H1 (cell line): ENCODE measurements around the gene C1orf21. TPM values are rescaled to one million over a fixed set of nuclear protein-coding genes. Genes with fewer than 3 reads are reported as not detected.

Experiments
- CTCF ChIA-PET: fragments of 300-600 bp; sonication (Branson Sonifier 250); formaldehyde crosslinking; loops from one replicate; lab custom pipeline; 2021; ENCODE audit not compliant: partially characterized antibody; lab: Charles Lee
- POLR2A ChIA-PET: fragments of 300-600 bp; sonication (Branson Sonifier 250); formaldehyde crosslinking; loops from one replicate; lab custom pipeline; 2021; ENCODE audit warnings: inconsistent platforms; ENCODE audit not compliant: partially characterized antibody; lab: Charles Lee
- DNase-seq, 2 experiments: peaks; one replicate each; pipeline versions ENCODE4 v3.0.0 to v3.0.0-alpha.2; 2010 to 2022; ENCODE audit warnings: low spot score in 2 of 2, low read depth in 1 of 2, mixed read lengths in 1 of 2
- FAIRE-seq: peaks from 2 replicates; lab custom pipeline; 2011; peaks lifted over from hg19 to GRCh38; lab: Jason Lieb, UNC
- H2AFZ ChIP-seq: 2 replicates; pipeline ENCODE4 v1.8.1; 2012; ENCODE audit warnings: low read length, inconsistent platforms
- H2AK5ac ChIP-seq: 2 replicates; pipeline ENCODE4 v1.6.1; 2013; ENCODE audit warnings: low read depth, low read length
- H2BK120ac ChIP-seq: replicated peaks from 2 replicates; pipeline ENCODE3; 2013; ENCODE audit warnings: low read depth, low read length, inconsistent platforms
- H2BK12ac ChIP-seq: 2 replicates; pipeline ENCODE4 v1.6.1; 2013; ENCODE audit warnings: low read depth, low read length
- H2BK15ac ChIP-seq: 2 replicates; pipeline ENCODE4 v1.6.1; 2013; ENCODE audit warnings: low read length
- H2BK20ac ChIP-seq: 2 replicates; pipeline ENCODE4 v1.6.1; 2013; ENCODE audit warnings: low read length
- H2BK5ac ChIP-seq: 2 replicates; pipeline ENCODE4 v1.6.1; 2013; ENCODE audit warnings: low read depth, low read length
- H3K14ac ChIP-seq: 2 replicates; pipeline ENCODE4 v1.6.1; 2013; ENCODE audit warnings: inconsistent platforms; ENCODE audit not compliant: insufficient read length
- H3K18ac ChIP-seq: 2 replicates; pipeline ENCODE4 v1.6.1; 2013; ENCODE audit warnings: low read length; ENCODE audit errors: extremely low read depth
- H3K23ac ChIP-seq: 2 replicates; pipeline ENCODE4 v1.6.1; 2013; ENCODE audit warnings: inconsistent platforms; ENCODE audit not compliant: insufficient read length
- H3K23me2 ChIP-seq: 2 replicates; pipeline ENCODE4 v1.6.1; 2013; ENCODE audit warnings: low read depth, low read length
- H3K27ac ChIP-seq: 2 replicates; pipeline ENCODE4 v1.6.1; 2011; ENCODE audit warnings: low read depth, low read length, inconsistent platforms
- H3K27me3 ChIP-seq, 4 experiments: replicated peaks in 1 of 4; 1 replicate in 1 of 4; 2 replicates in 3 of 4; pipeline versions ENCODE4 v1.6.1 to v1.8.1; 2011 to 2013; ENCODE audit warnings: low read length in 3 of 4, mild to moderate bottlenecking in 3 of 4, inconsistent platforms in 2 of 4, mixed read lengths in 2 of 4, moderate library complexity in 1 of 4; ENCODE audit not compliant: control insufficient read depth in 3 of 4, insufficient read depth in 3 of 4; ENCODE audit errors: extremely low read depth in 1 of 4
- H3K36me3 ChIP-seq, 4 experiments: 2 replicates each; pipeline versions ENCODE4 v1.6.1 to v1.8.1; 2011 to 2013; ENCODE audit warnings: mild to moderate bottlenecking in 4 of 4, low read length in 3 of 4, moderate library complexity in 2 of 4, control low read depth in 1 of 4, inconsistent platforms in 1 of 4; ENCODE audit not compliant: insufficient read depth in 4 of 4, control insufficient read depth in 2 of 4
- H3K4ac ChIP-seq: replicated peaks from 2 replicates; pipeline ENCODE3; 2013; ENCODE audit warnings: low read length, low read depth, mixed read lengths, inconsistent platforms; ENCODE audit not compliant: insufficient read length
- H3K4me1 ChIP-seq, 4 experiments: replicated peaks in 1 of 4; 1 replicate in 1 of 4; 2 replicates in 3 of 4; pipeline versions ENCODE4 v1.6.1 to v1.8.1; 2011 to 2013; ENCODE audit warnings: low read length in 3 of 4, inconsistent platforms in 2 of 4, mixed read lengths in 1 of 4; ENCODE audit not compliant: insufficient read depth in 4 of 4, control insufficient read depth in 3 of 4
- H3K4me2 ChIP-seq, 2 experiments: 2 replicates each; pipeline versions ENCODE4 v1.6.1 to v1.8.1; 2011 to 2013; ENCODE audit warnings: low read depth in 2 of 2, low read length in 2 of 2, control low read depth in 1 of 2, inconsistent platforms in 1 of 2, mild to moderate bottlenecking in 1 of 2; ENCODE audit not compliant: insufficient read depth in 1 of 2
- H3K4me3 ChIP-seq, 4 experiments: fragments of 200-600, 300-600 bp in 1 of 4; sonication (generic), shearing (Covaris generic), sonication (Bioruptor Twin) in 1 of 4; 2 replicates each; pipeline versions ENCODE4 v1.5.1 to v1.8.1; 2011 to 2016; ENCODE audit warnings: low read length in 4 of 4, low read depth in 3 of 4, control low read depth in 2 of 4, inconsistent platforms in 2 of 4, mild to moderate bottlenecking in 2 of 4, mixed read lengths in 1 of 4, moderate library complexity in 1 of 4; ENCODE audit not compliant: insufficient read depth in 2 of 4; ENCODE audit errors: extremely low read depth in 1 of 4
- H3K56ac ChIP-seq: replicated peaks from 2 replicates; pipeline ENCODE3; 2013; ENCODE audit warnings: low read depth, mild to moderate bottlenecking, mixed read lengths, low read length, inconsistent platforms; ENCODE audit not compliant: insufficient read length
- H3K79me1 ChIP-seq: 2 replicates; pipeline ENCODE4 v1.6.1; 2013; ENCODE audit warnings: low read depth, low read length, control low read depth
- H3K79me2 ChIP-seq, 2 experiments: 2 replicates each; pipeline versions ENCODE4 v1.6.1 to v1.8.1; 2012 to 2013; ENCODE audit warnings: low read length in 2 of 2, mild to moderate bottlenecking in 2 of 2, inconsistent platforms in 1 of 2; ENCODE audit not compliant: insufficient read depth in 2 of 2, control insufficient read depth in 1 of 2
- H3K9ac ChIP-seq, 4 experiments: replicated peaks in 1 of 4; 1 replicate in 1 of 4; 2 replicates in 3 of 4; pipeline versions ENCODE4 v1.6.1 to v1.8.1; 2011 to 2013; ENCODE audit warnings: low read depth in 3 of 4, low read length in 3 of 4, control low read depth in 2 of 4, mild to moderate bottlenecking in 2 of 4, moderate library complexity in 2 of 4, inconsistent platforms in 1 of 4; ENCODE audit errors: extremely low read depth in 1 of 4
- H3K9me3 ChIP-seq, 2 experiments: 2 replicates each; pipeline versions ENCODE4 v1.6.1 to v1.8.1; 2012 to 2013; ENCODE audit warnings: mild to moderate bottlenecking in 2 of 2, moderate library complexity in 2 of 2, control low read depth in 1 of 2, inconsistent platforms in 1 of 2, low read depth in 1 of 2, low read length in 1 of 2, mixed read lengths in 1 of 2; ENCODE audit not compliant: insufficient read depth in 2 of 2
- H4K20me1 ChIP-seq, 2 experiments: replicated peaks in 1 of 2; 2 replicates each; pipeline versions ENCODE3 to v1.8.1; 2011 to 2013; ENCODE audit warnings: inconsistent platforms in 2 of 2, low read length in 2 of 2, mild to moderate bottlenecking in 1 of 2; ENCODE audit not compliant: insufficient read depth in 2 of 2, control insufficient read depth in 1 of 2
- H4K5ac ChIP-seq: 2 replicates; pipeline ENCODE4 v1.6.1; 2013; ENCODE audit warnings: low read length, low read depth, mixed read lengths, inconsistent platforms; ENCODE audit not compliant: insufficient read length
- H4K8ac ChIP-seq: 2 replicates; pipeline ENCODE4 v1.8.0; 2013; ENCODE audit warnings: mild to moderate bottlenecking, moderate library complexity, low read length, inconsistent platforms; ENCODE audit not compliant: insufficient read depth; ENCODE audit errors: extremely low read depth
- H4K91ac ChIP-seq: replicated peaks from 2 replicates; pipeline ENCODE3; 2013; ENCODE audit warnings: low read length, mixed read lengths, inconsistent platforms; ENCODE audit not compliant: insufficient read length
- ASH2L ChIP-seq: fragments of 200-600, 300-600 bp; sonication (generic); IDR thresholded peaks from one replicate; pipeline ENCODE4 v1.7.1; 2017; ENCODE audit warnings: low read length
- BRCA1 ChIP-seq: IDR thresholded peaks from 2 replicates; pipeline ENCODE4 v1.6.1; 2012; ENCODE audit warnings: low read depth, low read length, improper control_type of control experiment
- CHD2 ChIP-seq: IDR thresholded peaks from 2 replicates; pipeline ENCODE4 v1.6.1; 2012; ENCODE audit warnings: low read length, improper control_type of control experiment
- EGR1 ChIP-seq: IDR thresholded peaks from 2 replicates; pipeline ENCODE4 v1.6.1; 2011; ENCODE audit warnings: low read depth, low read length, borderline replicate concordance
- KDM1A ChIP-seq: fragments of 200-600, 300-600 bp; sonication (generic); IDR thresholded peaks from 2 replicates; pipeline ENCODE4 v1.7.1; 2016; ENCODE audit warnings: mild to moderate bottlenecking, low read length, borderline replicate concordance
- RFX5 ChIP-seq: IDR thresholded peaks from 2 replicates; pipeline ENCODE4 v1.6.1; 2011; ENCODE audit warnings: low read depth, low read length, improper control_type of control experiment, borderline replicate concordance
- TCF12 ChIP-seq: IDR thresholded peaks from 2 replicates; pipeline ENCODE4 v1.6.1; 2011; ENCODE audit warnings: low read depth, mild to moderate bottlenecking, low read length
- TEAD4 ChIP-seq: IDR thresholded peaks from 2 replicates; pipeline ENCODE4 v1.6.1; 2012; ENCODE audit warnings: low read depth, low read length, inconsistent platforms, mixed read lengths
- WGBS, 2 experiments: shearing (Covaris generic) in 1 of 2; methylation state at CpG; one replicate each; pipeline versions ENCODE4 v1.1.6 to v1.1.7; 2013 to 2015; ENCODE audit warnings: low lambda C conversion rate in 2 of 2, mixed read lengths in 2 of 2, inconsistent platforms in 1 of 2, low coverage in 1 of 2, missing lambda C conversion rate in 1 of 2; ENCODE audit not compliant: insufficient replicate concordance in 2 of 2, insufficient coverage in 1 of 2, insufficient read length in 1 of 2; ENCODE audit errors: extremely low coverage in 1 of 2, missing lambda C conversion rate in 1 of 2; 5-methylcytosine and 5-hydroxymethylcytosine counted together
- polyA plus RNA-seq, 7 experiments: library from polyadenylated mRNA; depleted of rRNA in 3 of 7; stranded (reverse) in 5 of 7; unstranded in 2 of 7; fragments of >200 nt in 5 of 7; fragments of 200-250 nt in 2 of 7; gene quantifications; 1 replicate in 5 of 7; 2 replicates in 1 of 7; 4 replicates in 1 of 7; pipeline versions ENCODE4 v1.2.1 to v1.2.3, GENCODE V29; 2011 to 2013; ENCODE audit warnings: missing spikeins in 2 of 7, mixed read lengths in 2 of 7
- total RNA-seq: library from RNA; stranded (reverse); fragmentation: NEBNext Ultra II Directional; extraction: Animal tissue kit (Norgen Biotek cat#: 25700); gene quantifications from 2 replicates; pipeline ENCODE4 v1.2.1, GENCODE V29; 2021

The C1orf21 gene
- total and polyA plus RNA-seq, 2 of the 8 experiments (the other 6 are each of a cell fraction or from before 2014, with no cell fraction given) = 16.6 to 51.0 TPM

DNA sequence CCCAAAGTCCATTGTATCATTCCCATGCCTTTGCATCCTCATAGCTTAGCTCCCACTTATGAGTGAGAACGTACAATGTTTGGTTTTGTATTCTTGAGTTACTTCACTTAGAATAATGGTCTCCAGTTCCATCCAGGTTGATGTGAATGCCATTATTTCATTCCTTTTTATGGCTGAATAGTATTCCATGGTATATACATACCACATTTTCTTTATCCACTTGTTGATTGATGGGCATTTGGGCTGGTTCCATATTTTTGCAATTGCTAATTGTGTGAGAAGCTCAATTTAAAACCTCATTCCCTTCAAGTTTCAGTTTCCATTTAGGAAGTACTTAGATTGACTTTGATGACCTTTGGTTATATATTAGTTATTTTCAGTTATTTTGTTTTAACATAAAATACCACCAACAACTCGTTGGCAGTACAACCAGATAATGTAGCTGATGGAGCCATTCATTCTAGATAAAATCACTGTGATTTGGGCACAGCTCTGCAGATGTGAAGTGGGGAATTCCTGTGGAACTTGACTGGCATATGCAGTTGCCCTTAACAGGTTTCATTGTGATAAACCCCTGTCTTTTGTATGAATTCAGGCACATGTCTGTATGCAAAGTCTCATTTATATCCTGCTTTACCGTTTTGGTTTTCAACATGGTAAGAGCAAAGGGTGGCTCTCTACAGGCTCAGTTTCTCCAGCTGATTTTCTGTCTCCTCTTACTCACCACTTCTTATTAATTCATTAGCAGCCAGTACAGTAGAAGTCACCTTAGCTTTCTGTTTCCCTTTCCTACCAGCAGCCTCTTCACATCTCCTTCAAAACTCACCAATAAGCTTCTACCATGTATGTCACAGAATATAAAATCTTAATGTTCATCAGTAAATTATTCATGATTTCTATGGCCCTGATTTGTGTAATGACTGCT, 170.9 kb downstream of the C1orf21 start:
- Histone ChIP-seq H3K23ac (no peak overlapping the region), H2BK15ac (no peak overlapping the region), H3K4me2 (no peak overlapping the region), H3K9ac (no peak overlapping the region), H2BK5ac (no peak overlapping the region), H2BK120ac (no peak overlapping the region), H4K91ac (no peak overlapping the region), H3K4ac (no peak overlapping the region), H3K36me3 (no peaks in the 10 kb centered on the region; a peak in 1 of 8 replicates), H2BK12ac (no peak overlapping the region), H4K5ac (no peak overlapping the region), H3K56ac (no peak overlapping the region), H2BK20ac (no peak overlapping the region), H3K79me2 (peaks cover 0 to 3% of the 10 kb centered on the region in 2 experiments; a peak in 2 of 4 replicates), H2AFZ (no peak overlapping the region), H4K20me1 (no peaks in the 10 kb centered on the region), H3K14ac (no peak overlapping the region), H3K23me2 (no peaks in the 10 kb centered on the region), H2AK5ac (no peak overlapping the region), H3K27me3 (no peaks in the 10 kb centered on the region), H3K27ac (no peak overlapping the region), H3K18ac (no peak overlapping the region), H4K8ac (no peak overlapping the region), H3K4me3 (no peak overlapping the region), H3K9me3 (no peaks in the 10 kb centered on the region), H3K79me1 (no peaks in the 10 kb centered on the region), H3K4me1 (peaks cover 0 to 4% (median 1%) of the 10 kb centered on the region in 4 experiments; a peak in 4 of 7 replicates)
- 89% methylated on average over 3 of the region's 3 CpGs; no CpG with 5 or more reads in 1 of the 2 experiments for WGBS, 2 experiments
- FAIRE-seq (no peak), DNase-seq (no peak)
- ChIA-PET CTCF (interaction anchor here (0.9 to 2.1 kb wide), 4 partner anchors 9 to 873 kb away, joined by 3 to 5 read pairs (median 4); no protein-coding TSS in a partner anchor), POLR2A (no interaction called here)
- TF ChIP-seq TEAD4 (no peak), EGR1 (no peak), RFX5 (no peak), TCF12 (no peak), CHD2 (no peak), KDM1A (no peak), ASH2L (no peak), BRCA1 (no peak)
